Testis (tissue), 3 donors: Measurements from ENCODE around the gene PXMP4. TPM values are rescaled to one million over a fixed set of nuclear protein-coding genes. Genes with fewer than 3 reads are reported as not detected.

Source experiments
- DNase-seq: peaks from one replicate; pipeline ENCODE4 v3.0.0-alpha.2; 2019
- H3K27ac ChIP-seq, 2 donors: fragments of 200-600 bp; sonication (generic); one replicate each; pipeline ENCODE4 v1.5.1; 2019
- H3K27me3 ChIP-seq: fragments of 200-600 bp; sonication (generic); one replicate; pipeline ENCODE4 v1.5.1; 2019
- H3K36me3 ChIP-seq: fragments of 200-600 bp; sonication (generic); one replicate; pipeline ENCODE4 v1.5.1; 2017; ENCODE audit warnings: low read depth; ENCODE audit errors: missing control alignments
- H3K4me1 ChIP-seq: fragments of 200-600 bp; sonication (generic); one replicate; pipeline ENCODE4 v1.5.1; 2019
- H3K4me3 ChIP-seq, 2 donors: fragments of 200-600 bp; sonication (generic); one replicate each; pipeline ENCODE4 v1.5.1; 2017 to 2019
- H3K9me3 ChIP-seq: fragments of 200-600 bp; sonication (generic); one replicate; pipeline ENCODE4 v1.5.1; 2017
- POLR2A ChIP-seq: fragments of 450-650 bp; IDR thresholded peaks from one replicate; pipeline ENCODE4 v1.6.1; 2017; ENCODE audit warnings: antibody characterized with exemption, mild to moderate bottlenecking, moderate library complexity
- WGBS, 2 donors: methylation state at CpG; one replicate each; pipeline ENCODE4 v1.1.5; 2018; 5-methylcytosine and 5-hydroxymethylcytosine counted together
- intact Hi-C: fragments of 100-400 bp; cut with DNase I; formaldehyde crosslinking; loops from one replicate; pipeline ENCODE4 v1.15.1; 2023; ENCODE audit warnings: low total_unique reads
- polyA plus RNA-seq: library from polyadenylated mRNA; stranded (reverse); fragments of 350-450 nt; fragmentation: Illumina TruSeq; extraction: RNeasy Lipid Tissue Mini Kit (QIAGEN cat#74804); gene quantifications from one replicate; pipeline ENCODE4 v1.2.3, GENCODE V29; 2014; ENCODE audit warnings: low read depth, low replicate concordance; ENCODE audit not compliant: insufficient read depth
- total RNA-seq, 2 donors: library from RNA; depleted of rRNA; stranded (reverse); fragments of >200 nt; gene quantifications; one replicate each; pipeline ENCODE4 v1.2.3, GENCODE V29; 2016
- TF ChIP-seq, protein P1 (sequence below), 3 experiments: fragments of 450-650 bp in 2 of 3; fragments of 200-600 bp in 1 of 3; sonication (generic) in 1 of 3; IDR thresholded peaks; one replicate each; pipeline ENCODE4 v1.5.1; 2016 to 2019; ENCODE audit warnings: antibody characterized with exemption in 3 of 3, mild to moderate bottlenecking in 2 of 3, moderate library complexity in 1 of 3

Gene PXMP4
- total and polyA plus RNA-seq, 3 donors from 2014 or later, result 4.6 to 6.8 (median 5.1) TPM

GRCh38 chr20:33753763-33754162 is 33.7 kb upstream of the PXMP4 start:
- TF ChIP-seq, protein P1, sequence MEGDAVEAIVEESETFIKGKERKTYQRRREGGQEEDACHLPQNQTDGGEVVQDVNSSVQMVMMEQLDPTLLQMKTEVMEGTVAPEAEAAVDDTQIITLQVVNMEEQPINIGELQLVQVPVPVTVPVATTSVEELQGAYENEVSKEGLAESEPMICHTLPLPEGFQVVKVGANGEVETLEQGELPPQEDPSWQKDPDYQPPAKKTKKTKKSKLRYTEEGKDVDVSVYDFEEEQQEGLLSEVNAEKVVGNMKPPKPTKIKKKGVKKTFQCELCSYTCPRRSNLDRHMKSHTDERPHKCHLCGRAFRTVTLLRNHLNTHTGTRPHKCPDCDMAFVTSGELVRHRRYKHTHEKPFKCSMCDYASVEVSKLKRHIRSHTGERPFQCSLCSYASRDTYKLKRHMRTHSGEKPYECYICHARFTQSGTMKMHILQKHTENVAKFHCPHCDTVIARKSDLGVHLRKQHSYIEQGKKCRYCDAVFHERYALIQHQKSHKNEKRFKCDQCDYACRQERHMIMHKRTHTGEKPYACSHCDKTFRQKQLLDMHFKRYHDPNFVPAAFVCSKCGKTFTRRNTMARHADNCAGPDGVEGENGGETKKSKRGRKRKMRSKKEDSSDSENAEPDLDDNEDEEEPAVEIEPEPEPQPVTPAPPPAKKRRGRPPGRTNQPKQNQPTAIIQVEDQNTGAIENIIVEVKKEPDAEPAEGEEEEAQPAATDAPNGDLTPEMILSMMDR (IDR thresholded peaks at IDR 0.05), result no peak
- no peak for TF ChIP-seq POLR2A
- no peak overlapping the region for H3K4me3 ChIP-seq
- no peaks in the 10 kb centered on the region for H3K36me3 ChIP-seq
- WGBS, 2 donors, result 90 to 91% methylated on average over 5 of the region's 5 CpGs
- intact Hi-C loops, result no loop called here
- H3K9me3 ChIP-seq, result no peaks in the 10 kb centered on the region
- no peak for DNase-seq
- no peaks in the 10 kb centered on the region for H3K4me1 ChIP-seq
- no peak overlapping the region for H3K27ac ChIP-seq
- no peaks in the 10 kb centered on the region for H3K27me3 ChIP-seq

- Histone ChIP-seq H3K9me3 (no peaks in the 10 kb centered on the region), H3K4me3 (no peak overlapping the region), H3K4me1 (no peaks in the 10 kb centered on the region), H3K36me3 (no peaks in the 10 kb centered on the region), H3K27me3 (no peaks in the 10 kb centered on the region), H3K27ac (no peak overlapping the region)
- no peak for DNase-seq
- intact Hi-C loops, result no loop called here
- 95 to 99% methylated on average over 6 to 7 of the region's 7 CpGs for WGBS, 2 donors
- TF ChIP-seq, protein P1 (IDR thresholded peaks at IDR 0.05), result no peak
- no peak for TF ChIP-seq POLR2A
These were observed 33.0 kb upstream of the PXMP4 start for GRCh38 chr20:33753143-33753542.

DNA sequence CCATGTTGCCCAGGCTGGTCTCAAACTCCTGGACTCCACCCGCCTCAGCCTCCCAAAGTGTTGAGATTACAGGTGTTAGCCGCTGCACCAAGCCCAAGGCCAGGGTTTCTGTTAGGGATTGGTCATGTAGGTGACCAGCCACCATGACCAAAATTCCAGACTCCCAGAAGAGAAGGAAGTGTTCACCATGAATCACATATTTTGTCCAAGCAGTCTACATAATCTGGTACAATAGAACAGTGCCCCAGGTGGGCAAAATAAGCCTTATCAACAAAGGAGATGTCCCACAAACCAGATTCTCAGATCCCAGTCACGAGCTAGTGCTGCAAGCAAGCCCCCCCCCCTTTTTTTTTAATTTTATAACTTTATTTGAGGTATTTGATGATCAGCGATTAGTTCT is 31.7 kb upstream of the PXMP4 start:
- Histone ChIP-seq H3K27me3 (no peaks in the 10 kb centered on the region), H3K36me3 (no peaks in the 10 kb centered on the region), H3K9me3 (no peaks in the 10 kb centered on the region), H3K4me3 (no peak overlapping the region), H3K4me1 (no peaks in the 10 kb centered on the region), H3K27ac (no peak overlapping the region)
- TF ChIP-seq, protein P1 (IDR thresholded peaks at IDR 0.05), result no peak
- TF ChIP-seq POLR2A, result no peak
- DNase-seq, result no peak
- intact Hi-C loops, result no loop called here
- WGBS, 2 donors, result 94 to 95% methylated on average over 4 of the region's 4 CpGs

DNA sequence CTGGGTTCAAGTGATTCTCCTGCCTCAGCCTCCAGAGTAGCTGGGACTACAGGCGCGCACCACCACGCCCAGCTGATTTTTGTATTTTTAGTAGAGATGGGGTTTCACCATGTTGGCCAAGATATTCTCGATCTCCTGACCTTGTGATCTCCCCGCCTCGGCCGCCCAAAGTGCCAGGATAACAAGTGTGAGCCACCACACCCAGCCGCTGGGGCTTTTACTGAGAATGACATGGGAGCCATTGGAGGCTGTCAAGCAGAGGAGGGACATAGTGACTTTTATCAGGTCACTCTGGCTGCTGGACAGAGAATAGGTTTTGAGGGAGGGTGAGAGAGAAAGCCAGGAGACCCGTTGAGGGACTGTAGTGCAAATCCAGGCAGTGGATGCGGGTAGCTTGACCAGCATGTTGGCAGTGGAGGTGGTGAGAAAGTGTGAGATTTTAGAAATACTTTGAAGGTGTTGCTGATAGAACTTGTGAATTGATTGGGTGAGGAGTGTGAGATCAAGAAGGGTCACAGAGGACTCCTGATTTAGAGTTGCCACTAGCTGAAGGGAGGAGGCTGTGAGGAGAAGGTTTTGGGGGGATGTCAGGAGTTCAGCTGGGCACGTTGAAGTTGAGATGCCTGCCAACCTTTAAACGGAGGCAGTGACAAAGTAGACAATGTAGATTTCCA is 26.4 kb upstream of the PXMP4 start:
- TF ChIP-seq, protein P1 (IDR thresholded peaks at IDR 0.05), result no peak
- TF ChIP-seq POLR2A, result no peak
- DNase-seq, result no peak
- Histone ChIP-seq H3K36me3 (no peaks in the 10 kb centered on the region), H3K27ac (no peak overlapping the region), H3K4me3 (no peak overlapping the region), H3K4me1 (no peaks in the 10 kb centered on the region), H3K27me3 (no peaks in the 10 kb centered on the region), H3K9me3 (no peaks in the 10 kb centered on the region)
- intact Hi-C loops, result no loop called here
- 90 to 91% methylated on average over 10 to 12 of the region's 12 CpGs for WGBS, 2 donors

DNA sequence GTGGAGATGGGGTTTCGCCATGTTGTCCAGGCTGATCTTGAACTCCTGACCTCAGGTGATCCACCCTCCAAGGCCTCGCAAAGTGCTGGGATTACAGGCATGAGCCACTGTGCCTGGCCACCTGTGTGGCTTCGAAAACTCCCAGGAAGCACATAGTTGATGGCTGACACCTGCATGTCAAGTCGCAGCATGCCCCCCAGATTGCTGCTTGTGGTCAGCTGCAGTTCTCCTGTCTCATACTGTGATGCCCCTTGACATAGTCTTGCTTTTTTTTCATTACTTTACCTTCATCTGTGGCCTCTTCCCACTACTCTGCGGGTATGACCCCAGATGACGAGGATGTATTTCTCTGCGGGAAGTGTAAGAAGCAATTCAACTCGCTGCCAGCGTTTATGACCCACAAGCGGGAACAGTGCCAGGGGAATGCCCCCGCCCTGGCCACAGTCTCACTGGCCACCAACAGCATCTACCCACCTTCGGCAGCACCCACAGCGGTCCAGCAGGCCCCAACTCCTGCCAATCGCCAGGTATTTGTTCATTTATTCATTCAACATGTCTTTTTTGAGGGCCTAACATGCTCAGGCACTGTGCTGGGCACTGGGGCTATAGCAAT is 24.8 kb upstream of the PXMP4 start:
- DNase-seq, result no peak
- Histone ChIP-seq H3K27me3 (no peaks in the 10 kb centered on the region), H3K36me3 (no peaks in the 10 kb centered on the region), H3K4me1 (no peaks in the 10 kb centered on the region), H3K9me3 (no peaks in the 10 kb centered on the region), H3K4me3 (no peak overlapping the region), H3K27ac (no peak overlapping the region)
- intact Hi-C loops, result no loop called here
- WGBS, 2 donors, result 91 to 97% methylated on average over 14 of the region's 14 CpGs
- TF ChIP-seq, protein P1 (IDR thresholded peaks at IDR 0.05), result no peak
- TF ChIP-seq POLR2A, result no peak
